ENCODE data around the gene C19orf53. TPM values are rescaled to one million over a fixed set of nuclear protein-coding genes. Genes with fewer than 3 reads are reported as not detected.

The C19orf53 gene
- total RNA-seq, 1 donor from 2014 or later, result 71.2 TPM

- DNase-seq (ENCODE audit: low spot score), result no peak
- Mint-ChIP-seq H3K27me3 (ENCODE audit: low read depth) (no peaks in the 10 kb centered on the region), H3K9me3 (ENCODE audit: low read depth) (no peaks in the 10 kb centered on the region), H3K4me3 (ENCODE audit: unreplicated experiment) (peak overlapping the region; percentile 97), H3K4me1 (ENCODE audit: low read depth) (peaks cover 50% of the 10 kb centered on the region), H3K36me3 (ENCODE audit: low read depth) (no peaks in the 10 kb centered on the region), H3K27ac (ENCODE audit: unreplicated experiment) (peak overlapping the region; percentile 98)
- no peak for TF ChIP-seq CTCF (IDR thresholded peaks at IDR 0.05)
These were observed 20.1 kb downstream of the C19orf53 start for GRCh38 chr19:13794398-13794756.

GRCh38 chr19:13794757-13795589 is 20.7 kb downstream of the C19orf53 start, which contains the start of gene ZSWIM4:
Gene ZSWIM4 (plus strand): TSS chr19:13795443. CDS start chr19:13795649, 206 bp downstream.
- peak within 1 kb of the TSS; percentile 98 for H3K27ac Mint-ChIP-seq (ENCODE audit: unreplicated experiment)
- peak; percentile 99 for DNase-seq (ENCODE audit: low spot score)
- H3K4me3 Mint-ChIP-seq (ENCODE audit: unreplicated experiment), result peak within 1 kb of the TSS; percentile 97
- no peak for TF ChIP-seq CTCF (IDR thresholded peaks at IDR 0.05)
- no peaks in the 10 kb centered on the region for H3K27me3 Mint-ChIP-seq (ENCODE audit: low read depth)
- H3K9me3 Mint-ChIP-seq (ENCODE audit: low read depth), result no peaks in the 10 kb centered on the region
- no peaks in the 10 kb centered on the region for H3K36me3 Mint-ChIP-seq (ENCODE audit: low read depth)
- peaks cover 48% of the 10 kb centered on the region for H3K4me1 Mint-ChIP-seq (ENCODE audit: low read depth)

GRCh38 chr19:13795595-13796300 is 21.5 kb downstream of the C19orf53 start:
- Mint-ChIP-seq H3K4me3 (ENCODE audit: unreplicated experiment) (peak overlapping the region; percentile 97), H3K4me1 (ENCODE audit: low read depth) (peaks cover 43% of the 10 kb centered on the region), H3K27ac (ENCODE audit: unreplicated experiment) (peak overlapping the region; percentile 94), H3K36me3 (ENCODE audit: low read depth) (no peaks in the 10 kb centered on the region), H3K27me3 (ENCODE audit: low read depth) (no peaks in the 10 kb centered on the region), H3K9me3 (ENCODE audit: low read depth) (no peaks in the 10 kb centered on the region)
- TF ChIP-seq CTCF (IDR thresholded peaks at IDR 0.05), result no peak
- no peak for DNase-seq (ENCODE audit: low spot score)

GRCh38 chr19:13796301-13797057 is 22.2 kb downstream of the C19orf53 start:
- H3K27me3 Mint-ChIP-seq (ENCODE audit: low read depth), result no peaks in the 10 kb centered on the region
- no peak for DNase-seq (ENCODE audit: low spot score)
- peak; percentile 70 for TF ChIP-seq CTCF (IDR thresholded peaks at IDR 0.05)
- peak overlapping the region; percentile 83 for H3K4me3 Mint-ChIP-seq (ENCODE audit: unreplicated experiment)
- H3K36me3 Mint-ChIP-seq (ENCODE audit: low read depth), result peaks cover 7% of the 10 kb centered on the region
- H3K4me1 Mint-ChIP-seq (ENCODE audit: low read depth), result peaks cover 43% of the 10 kb centered on the region
- no peaks in the 10 kb centered on the region for H3K9me3 Mint-ChIP-seq (ENCODE audit: low read depth)
- H3K27ac Mint-ChIP-seq (ENCODE audit: unreplicated experiment), result peak overlapping the region; percentile 94

GRCh38 chr19:13797058-13797440 is 22.8 kb downstream of the C19orf53 start:
- Mint-ChIP-seq H3K4me3 (ENCODE audit: unreplicated experiment) (peak overlapping the region; percentile 83), H3K36me3 (ENCODE audit: low read depth) (peaks cover 7% of the 10 kb centered on the region), H3K27ac (ENCODE audit: unreplicated experiment) (peak overlapping the region; percentile 94), H3K27me3 (ENCODE audit: low read depth) (no peaks in the 10 kb centered on the region), H3K4me1 (ENCODE audit: low read depth) (peaks cover 43% of the 10 kb centered on the region), H3K9me3 (ENCODE audit: low read depth) (no peaks in the 10 kb centered on the region)
- DNase-seq (ENCODE audit: low spot score), result no peak
- TF ChIP-seq CTCF (IDR thresholded peaks at IDR 0.05), result no peak

All from chondrocyte (in vitro differentiated cells).